GM21447 (cell line): ENCODE results near the gene OR52K2.
"Not testable (repeated sequence)": the region's sequence is repeated elsewhere in the genome, so short reads cannot be mapped to it uniquely, and the experiment has no call there.

ENCODE experiments used
- ATAC-seq: cut with Tn5 transposase; IDR thresholded peaks from one replicate; pipeline ENCODE4 v1.9.1; 2021; ENCODE audit not compliant: unreplicated experiment

The OR52K2 gene

GRCh38 chr11:4479644-4480043 is 30.5 kb downstream of the OR52K2 start:
- no peak for ATAC-seq

DNA sequence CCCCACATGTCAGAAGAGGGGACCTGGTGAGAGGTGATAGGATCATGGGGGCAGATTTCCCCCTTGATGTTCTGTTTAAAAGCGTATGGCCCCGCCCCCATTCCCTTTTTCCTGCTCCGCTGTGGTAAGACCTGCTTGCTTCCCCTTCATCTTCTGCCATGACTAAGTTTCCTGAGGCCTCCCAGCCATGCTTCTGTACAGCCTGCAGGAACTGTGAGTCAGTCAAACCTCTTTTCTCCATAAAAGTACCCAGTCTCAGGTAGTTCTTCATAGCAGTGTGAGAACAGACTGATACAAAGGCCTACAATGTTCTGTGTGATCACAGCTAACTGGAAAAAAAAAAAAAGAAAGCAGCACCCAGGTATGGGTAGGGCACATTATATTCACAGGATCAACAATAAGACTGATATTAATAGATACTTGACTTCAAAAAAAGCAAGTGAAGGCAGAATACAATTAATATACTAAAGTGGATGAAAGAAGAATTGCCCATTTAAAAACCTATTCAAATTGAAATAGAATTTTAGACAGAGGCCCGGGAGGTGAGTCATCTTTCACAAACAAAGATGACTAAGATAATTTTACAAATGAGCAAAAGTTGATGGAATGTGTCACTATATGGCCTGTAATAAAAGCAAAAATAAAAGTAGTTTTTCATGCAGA is 31.6 kb downstream of the OR52K2 start:
- ATAC-seq: no peak

DNA sequence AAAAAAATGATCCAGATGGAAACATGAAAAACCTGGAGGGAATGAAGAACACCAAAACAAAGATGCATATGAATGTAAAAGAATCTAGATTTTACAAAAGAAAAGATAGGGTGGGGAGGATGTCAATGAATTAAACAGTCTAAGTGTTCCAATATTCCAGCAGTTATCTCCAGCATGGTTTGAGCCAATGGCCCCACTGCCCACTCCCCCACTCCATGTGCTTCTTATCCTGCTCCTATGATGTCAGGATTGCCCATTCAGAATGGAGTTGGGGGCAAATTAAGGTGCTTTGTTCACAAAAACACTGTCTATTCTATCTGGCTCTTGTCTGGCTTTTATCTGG is 32.1 kb downstream of the OR52K2 start:
- no peak for ATAC-seq

DNA sequence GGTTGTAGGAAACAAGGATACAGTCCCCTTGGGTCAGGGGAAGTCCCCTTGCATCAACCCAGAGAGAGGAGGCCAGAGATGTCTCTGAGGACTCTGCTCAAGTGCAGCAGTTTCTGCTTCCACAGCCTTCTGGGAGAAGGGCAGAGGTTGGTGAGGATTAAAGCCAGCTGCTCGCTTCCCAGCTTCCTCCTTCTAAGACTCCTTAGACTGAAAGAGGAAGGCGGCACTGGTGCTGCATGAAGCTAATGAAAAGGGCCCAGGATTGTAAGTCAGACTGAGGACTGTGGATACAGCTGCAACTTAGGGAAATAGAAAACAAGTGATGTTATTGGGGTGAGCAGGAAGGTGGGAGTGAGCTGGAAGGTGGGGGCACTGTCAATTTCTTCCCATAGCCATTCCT is 33.4 kb downstream of the OR52K2 start, which contains the start of gene OR52K1:
Gene OR52K1, plus strand, starts transcription at position 202 of the 400 bp plus-strand sequence. CDS start 6,255 bp downstream, outside the sequence.
- ATAC-seq: no peak

GRCh38 chr11:4484310-4484709 is 35.2 kb downstream of the OR52K2 start:
- no peak for ATAC-seq

DNA sequence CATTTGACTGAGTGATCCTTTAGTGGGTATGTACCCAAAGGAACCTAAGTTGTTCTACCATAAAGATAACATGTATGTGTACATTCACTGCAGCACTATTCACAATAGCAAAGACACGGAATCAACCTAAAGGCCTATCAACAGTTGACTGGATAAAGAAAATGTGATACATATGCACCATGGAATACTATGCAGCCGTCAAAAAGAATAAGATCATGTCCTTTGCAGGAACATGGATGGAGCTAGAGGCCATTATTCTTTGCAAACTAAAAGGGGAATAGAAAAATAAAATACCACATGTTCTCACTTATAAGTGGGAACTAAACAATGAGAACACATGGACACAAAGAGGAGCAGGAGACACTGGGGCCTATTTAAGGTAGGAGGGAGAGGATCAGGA is 42.3 kb downstream of the OR52K2 start:
- ATAC-seq: not testable (repeated sequence)

DNA sequence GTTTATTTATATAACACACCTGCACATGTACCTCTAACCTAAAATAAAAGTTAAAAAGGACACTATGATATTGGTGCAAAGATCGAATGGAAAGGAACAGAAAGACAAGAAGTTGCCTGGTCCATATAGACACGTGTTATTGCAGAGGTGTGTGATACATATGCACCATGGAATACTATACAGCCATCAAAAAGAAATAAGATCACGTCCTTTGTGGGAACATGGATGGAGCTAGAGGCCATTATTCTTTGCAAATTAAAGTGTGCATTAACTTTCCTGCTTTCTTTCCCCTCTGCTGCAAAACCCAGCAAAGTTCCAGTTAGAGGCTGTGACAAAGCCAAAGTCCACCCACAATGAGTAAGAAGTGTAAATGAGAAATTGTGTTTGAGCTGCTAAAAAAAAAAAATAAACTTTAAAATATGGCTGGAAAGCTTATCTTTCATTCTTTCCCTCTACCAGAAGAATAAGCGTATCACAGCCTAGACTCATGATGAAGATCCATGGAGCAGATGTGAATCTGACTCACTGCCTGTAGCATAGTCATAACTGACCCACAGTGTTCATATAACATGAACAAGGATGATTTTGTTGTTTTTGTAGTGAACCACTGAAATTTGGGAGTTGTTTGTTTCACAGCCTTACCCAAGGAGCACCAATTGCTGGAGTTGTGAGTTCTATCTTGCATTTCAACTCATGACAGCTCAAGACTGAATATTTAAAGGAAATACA is 42.9 kb downstream of the OR52K2 start:
- no peak for ATAC-seq

DNA sequence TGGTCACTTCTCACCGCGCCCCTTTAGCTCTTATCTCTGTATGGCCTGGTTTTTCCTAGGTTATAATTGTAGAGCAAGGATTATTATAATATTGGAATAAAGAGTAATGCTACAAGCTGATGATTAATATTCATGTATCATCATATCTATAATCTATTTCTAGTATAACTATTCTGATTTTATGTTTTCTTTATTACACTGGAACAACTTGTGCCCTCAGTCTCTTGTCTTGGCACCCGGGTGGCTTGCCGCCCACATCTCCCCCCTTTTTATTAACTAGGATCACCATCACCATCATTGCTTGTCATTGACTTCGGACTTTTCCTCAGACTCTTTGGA is 44.4 kb downstream of the OR52K2 start:
- no peak for ATAC-seq

DNA sequence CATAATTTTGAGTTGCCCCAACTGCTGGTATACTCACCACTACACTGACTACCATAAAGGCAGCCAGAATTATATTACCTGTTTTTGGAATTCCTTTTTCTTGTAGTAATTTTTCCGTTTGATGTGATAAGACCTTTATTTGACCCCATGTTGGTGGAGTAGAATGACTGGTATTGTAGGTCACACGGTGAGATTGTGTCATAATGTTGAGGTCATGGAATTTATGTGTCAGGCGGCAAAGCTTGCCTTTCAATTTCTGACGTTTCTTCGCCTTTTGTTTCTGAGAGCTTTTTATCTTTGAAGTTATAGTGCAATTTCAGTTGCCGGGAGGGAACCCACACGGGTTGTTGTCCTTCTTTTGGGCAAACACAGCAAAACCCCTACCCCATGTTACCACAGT is 46.4 kb downstream of the OR52K2 start:
- no peak for ATAC-seq

- no peak for ATAC-seq
Observed at GRCh38 chr11:4495986-4496385, 46.9 kb downstream of the OR52K2 start.

- ATAC-seq: no peak
Observed at GRCh38 chr11:4496557-4497248, 47.6 kb downstream of the OR52K2 start.
